IPS-NIHi11 (cell line): ENCODE results near the gene DDIAS.
"Not testable (repeated sequence)": the region's sequence is repeated elsewhere in the genome, so short reads cannot be mapped to it uniquely, and the experiment has no call there.

ENCODE experiments used
- DNase-seq: peaks from one replicate; pipeline ENCODE4 v3.0.0; 2012; ENCODE audit warnings: mixed read lengths, low spot score

DDIAS gene

GRCh38 chr11:82922396-82923173 is 21.0 kb downstream of the DDIAS start:
- not testable (repeated sequence) for DNase-seq

GRCh38 chr11:82924522-82925224 is 23.1 kb downstream of the DDIAS start:
- DNase-seq: no peak

GRCh38 chr11:82927264-82927880 is 25.8 kb downstream of the DDIAS start:
- peak; percentile 55 for DNase-seq

GRCh38 chr11:82929121-82929520 is 27.6 kb downstream of the DDIAS start:
- DNase-seq: no peak

GRCh38 chr11:82930229-82930628 is 28.7 kb downstream of the DDIAS start:
- DNase-seq: no peak

GRCh38 chr11:82930734-82931133 is 29.2 kb downstream of the DDIAS start:
- no peak for DNase-seq

GRCh38 chr11:82932564-82932963 is 31.0 kb downstream of the DDIAS start:
- no peak for DNase-seq

GRCh38 chr11:82936261-82936660 is 34.7 kb downstream of the DDIAS start:
- no peak for DNase-seq

- no peak for DNase-seq
Measured at GRCh38 chr11:82937554-82937953, 36.0 kb downstream of the DDIAS start.

- no peak for DNase-seq
Measured at GRCh38 chr11:82939456-82939855, 37.9 kb downstream of the DDIAS start.

- no peak for DNase-seq
Measured at GRCh38 chr11:82942376-82942775, 40.8 kb downstream of the DDIAS start.

GRCh38 chr11:82943430-82943829 is 41.9 kb downstream of the DDIAS start:
- DNase-seq: not testable (repeated sequence)

GRCh38 chr11:82944198-82944597 is 42.7 kb downstream of the DDIAS start:
- no peak for DNase-seq

GRCh38 chr11:82945041-82945440 is 43.5 kb downstream of the DDIAS start:
- DNase-seq: not testable (repeated sequence)

GRCh38 chr11:82945682-82946081 is 44.1 kb downstream of the DDIAS start:
- no peak for DNase-seq

- no peak for DNase-seq
Measured at GRCh38 chr11:82949352-82949751, 47.8 kb downstream of the DDIAS start.

- not testable (repeated sequence) for DNase-seq
Measured at GRCh38 chr11:82950502-82950901, 49.0 kb downstream of the DDIAS start.

- not testable (repeated sequence) for DNase-seq
Measured at GRCh38 chr11:82955736-82956453, 54.4 kb downstream of the DDIAS start.

- no peak for DNase-seq
Measured at GRCh38 chr11:82959987-82960778, 58.6 kb downstream of the DDIAS start.

GRCh38 chr11:82960779-82961143 is 59.2 kb downstream of the DDIAS start:
- DNase-seq: no peak

GRCh38 chr11:82962021-82962420 is 60.5 kb downstream of the DDIAS start:
- DNase-seq: not testable (repeated sequence)

GRCh38 chr11:82967381-82967780 is 65.8 kb downstream of the DDIAS start:
- DNase-seq: no peak
